ENCODE measurements around the gene SBF2. TPM values are rescaled to one million over a fixed set of nuclear protein-coding genes. Genes with fewer than 3 reads are reported as not detected.

Gene SBF2
- total and polyA plus RNA-seq, 2 donors (not counting 1 experiment from before 2014, with no cell fraction given) = 5.6 to 17.7 TPM

DNA sequence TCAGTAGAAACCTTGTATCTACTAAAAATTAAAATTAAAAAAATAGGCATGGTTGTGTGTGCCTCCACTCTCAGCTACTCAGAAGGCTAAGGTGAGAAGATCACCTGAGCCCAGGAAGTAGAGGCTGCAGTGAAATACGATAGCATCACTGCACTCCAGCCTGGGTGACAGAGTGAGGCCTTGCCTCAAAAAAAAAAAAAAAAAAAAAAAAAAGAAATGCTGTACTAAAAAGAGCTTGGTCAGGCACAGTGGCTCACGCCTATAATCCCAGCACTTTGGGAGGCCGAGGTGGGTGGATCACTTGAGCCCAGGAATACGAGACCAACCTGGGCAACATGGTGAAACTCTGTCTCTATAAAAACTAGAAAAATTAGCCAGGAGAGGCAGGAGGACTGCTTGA lies 36.5 kb downstream of the SBF2 start:
- POLR2A ChIA-PET = interaction anchor here (0.6 kb wide), 1 partner anchor 9 kb away, joined by 10 read pairs; no protein-coding TSS in a partner anchor
- Histone ChIP-seq H3K4me2 (replicated peaks; ENCODE audit: low read depth, low read length, poor library complexity, severe bottlenecking) (no peak overlapping the region), H3K27me3 (replicated peaks in 1 of 4; ENCODE audit: control extremely low read depth in 1 of 4, control insufficient read depth in 3 of 4, insufficient read depth in 4 of 4, low read length in 3 of 4) (no peaks in the 10 kb centered on the region), H3K4me1 (ENCODE audit: control insufficient read depth in 2 of 2, insufficient read depth in 2 of 2, low read length in 2 of 2) (no peaks in the 10 kb centered on the region), H3K79me2 (ENCODE audit: control insufficient read depth, insufficient read depth, low read length) (peaks cover 10% of the 10 kb centered on the region), H3K9ac (ENCODE audit: low read length) (no peak overlapping the region), H3K36me3 (replicated peaks in 1 of 2; ENCODE audit: control extremely low read depth in 1 of 2, control insufficient read depth in 1 of 2, extremely low read depth in 1 of 2, insufficient read depth in 2 of 2, low read length in 1 of 2) (no peaks in the 10 kb centered on the region), H3K27ac (ENCODE audit: low read length in 2 of 2) (no peak overlapping the region), H4K20me1 (ENCODE audit: control insufficient read depth, insufficient read depth, low read length, poor library complexity, severe bottlenecking) (no peaks in the 10 kb centered on the region), H3K9me3 (ENCODE audit: control extremely low read depth in 1 of 3, control insufficient read depth in 2 of 3, insufficient read depth in 1 of 3, low read length in 2 of 3) (no peaks in the 10 kb centered on the region), H2AFZ (ENCODE audit: insufficient read depth, low read depth, low read length, poor library complexity, severe bottlenecking) (no peak overlapping the region), H3K4me3 (ENCODE audit: control extremely low read depth in 1 of 5, extremely low read depth in 1 of 5, insufficient read depth in 1 of 5, low read depth in 2 of 5, low read length in 4 of 5) (no peak overlapping the region)
- no peak overlapping the region for H3K4me3 Mint-ChIP-seq
- H3K9me3 Mint-ChIP-seq (ENCODE audit: insufficient read depth) = no peaks in the 10 kb centered on the region
- WGBS (ENCODE audit: insufficient coverage) = 95% methylated on average over 4 of the region's 4 CpGs
- DNase-seq (no peak), ATAC-seq (ENCODE audit: low read depth) (no peak)
- CTCF ChIA-PET = interaction anchor here (0.7 kb wide), 1 partner anchor 1530 kb away, joined by 3 read pairs; no protein-coding TSS in a partner anchor
- H3K4me1 Mint-ChIP-seq = peaks cover 10% of the 10 kb centered on the region
- no peaks in the 10 kb centered on the region for H3K27me3 Mint-ChIP-seq
- TF ChIP-seq EZH2 (IDR thresholded peaks at IDR 0.05; ENCODE audit: borderline replicate concordance, insufficient read depth, low read depth, low read length, poor library complexity, severe bottlenecking) = no peak
- TF ChIP-seq, protein P1, sequence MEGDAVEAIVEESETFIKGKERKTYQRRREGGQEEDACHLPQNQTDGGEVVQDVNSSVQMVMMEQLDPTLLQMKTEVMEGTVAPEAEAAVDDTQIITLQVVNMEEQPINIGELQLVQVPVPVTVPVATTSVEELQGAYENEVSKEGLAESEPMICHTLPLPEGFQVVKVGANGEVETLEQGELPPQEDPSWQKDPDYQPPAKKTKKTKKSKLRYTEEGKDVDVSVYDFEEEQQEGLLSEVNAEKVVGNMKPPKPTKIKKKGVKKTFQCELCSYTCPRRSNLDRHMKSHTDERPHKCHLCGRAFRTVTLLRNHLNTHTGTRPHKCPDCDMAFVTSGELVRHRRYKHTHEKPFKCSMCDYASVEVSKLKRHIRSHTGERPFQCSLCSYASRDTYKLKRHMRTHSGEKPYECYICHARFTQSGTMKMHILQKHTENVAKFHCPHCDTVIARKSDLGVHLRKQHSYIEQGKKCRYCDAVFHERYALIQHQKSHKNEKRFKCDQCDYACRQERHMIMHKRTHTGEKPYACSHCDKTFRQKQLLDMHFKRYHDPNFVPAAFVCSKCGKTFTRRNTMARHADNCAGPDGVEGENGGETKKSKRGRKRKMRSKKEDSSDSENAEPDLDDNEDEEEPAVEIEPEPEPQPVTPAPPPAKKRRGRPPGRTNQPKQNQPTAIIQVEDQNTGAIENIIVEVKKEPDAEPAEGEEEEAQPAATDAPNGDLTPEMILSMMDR (IDR thresholded peaks at IDR 0.05) = no peak
- intact Hi-C loops (cut with micrococcal nuclease) = no loop called here
- no peak overlapping the region for H3K27ac Mint-ChIP-seq

DNA sequence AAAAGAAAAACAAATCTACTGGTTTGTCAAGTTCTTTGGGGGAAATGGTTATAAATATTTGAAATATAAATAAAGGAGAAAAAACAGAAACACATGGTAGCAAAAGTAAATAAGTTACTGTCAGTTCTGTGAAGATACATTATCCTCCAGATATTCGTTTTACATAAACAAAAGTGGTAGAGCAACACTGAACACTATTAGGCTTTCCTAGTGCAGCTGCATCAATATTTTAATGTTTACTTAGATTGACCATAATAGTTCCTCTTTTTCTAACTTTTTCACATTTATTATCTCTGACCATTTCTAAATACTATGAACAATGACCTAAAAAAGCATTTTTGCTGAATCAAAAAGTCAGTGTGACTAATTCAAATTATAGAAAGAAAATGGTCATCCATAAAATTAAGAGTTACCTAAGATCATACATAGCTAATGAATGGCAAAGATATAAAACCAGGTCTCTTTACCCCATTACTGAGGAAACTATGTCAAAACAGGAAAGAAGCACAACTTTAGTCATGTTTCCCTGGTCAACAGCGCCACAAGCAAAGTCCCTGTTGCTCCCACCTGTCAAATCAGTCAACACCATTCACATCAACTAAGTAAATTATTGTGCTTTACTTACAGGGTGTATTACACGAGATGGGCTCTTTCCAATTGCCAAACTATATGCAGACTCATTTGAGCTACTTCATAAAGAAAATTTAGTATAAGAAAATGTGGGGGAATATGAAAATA lies 38.5 kb downstream of the SBF2 start:
- Histone ChIP-seq H3K9ac (ENCODE audit: low read length) (no peak overlapping the region), H3K4me1 (ENCODE audit: control insufficient read depth in 2 of 2, insufficient read depth in 2 of 2, low read length in 2 of 2) (no peaks in the 10 kb centered on the region), H2AFZ (ENCODE audit: insufficient read depth, low read depth, low read length, poor library complexity, severe bottlenecking) (no peak overlapping the region), H3K27me3 (replicated peaks in 1 of 4; ENCODE audit: control extremely low read depth in 1 of 4, control insufficient read depth in 3 of 4, insufficient read depth in 4 of 4, low read length in 3 of 4) (no peaks in the 10 kb centered on the region), H3K36me3 (replicated peaks in 1 of 2; ENCODE audit: control extremely low read depth in 1 of 2, control insufficient read depth in 1 of 2, extremely low read depth in 1 of 2, insufficient read depth in 2 of 2, low read length in 1 of 2) (no peaks in the 10 kb centered on the region), H3K9me3 (ENCODE audit: control extremely low read depth in 1 of 3, control insufficient read depth in 2 of 3, insufficient read depth in 1 of 3, low read length in 2 of 3) (no peaks in the 10 kb centered on the region), H3K79me2 (ENCODE audit: control insufficient read depth, insufficient read depth, low read length) (peaks cover 10% of the 10 kb centered on the region), H3K4me3 (ENCODE audit: control extremely low read depth in 1 of 5, extremely low read depth in 1 of 5, insufficient read depth in 1 of 5, low read depth in 2 of 5, low read length in 4 of 5) (no peak overlapping the region), H3K27ac (ENCODE audit: low read length in 2 of 2) (no peak overlapping the region), H3K4me2 (replicated peaks; ENCODE audit: low read depth, low read length, poor library complexity, severe bottlenecking) (no peak overlapping the region), H4K20me1 (ENCODE audit: control insufficient read depth, insufficient read depth, low read length, poor library complexity, severe bottlenecking) (no peaks in the 10 kb centered on the region)
- WGBS (ENCODE audit: insufficient coverage) = no CpG with 5 or more reads among the region's 3 CpGs
- H3K4me1 Mint-ChIP-seq = peaks cover 10% of the 10 kb centered on the region
- ChIA-PET POLR2A (no interaction called here), CTCF (interaction anchor here (1.1 to 1.8 kb wide), 2 partner anchors 46 to 47 kb away, joined by 3 to 6 read pairs; no protein-coding TSS in a partner anchor)
- H3K27ac Mint-ChIP-seq = no peak overlapping the region
- no peaks in the 10 kb centered on the region for H3K9me3 Mint-ChIP-seq (ENCODE audit: insufficient read depth)
- DNase-seq (no peak), ATAC-seq (ENCODE audit: low read depth) (no peak)
- H3K27me3 Mint-ChIP-seq = no peaks in the 10 kb centered on the region
- H3K4me3 Mint-ChIP-seq = no peak overlapping the region
- TF ChIP-seq, protein P1 (IDR thresholded peaks at IDR 0.05) = no peak
- TF ChIP-seq EZH2 (IDR thresholded peaks at IDR 0.05; ENCODE audit: borderline replicate concordance, insufficient read depth, low read depth, low read length, poor library complexity, severe bottlenecking) = no peak
- intact Hi-C loops (cut with micrococcal nuclease) = no loop called here

All from B cell (primary cell).